ENCODE data around the gene ALPK3.

DNA sequence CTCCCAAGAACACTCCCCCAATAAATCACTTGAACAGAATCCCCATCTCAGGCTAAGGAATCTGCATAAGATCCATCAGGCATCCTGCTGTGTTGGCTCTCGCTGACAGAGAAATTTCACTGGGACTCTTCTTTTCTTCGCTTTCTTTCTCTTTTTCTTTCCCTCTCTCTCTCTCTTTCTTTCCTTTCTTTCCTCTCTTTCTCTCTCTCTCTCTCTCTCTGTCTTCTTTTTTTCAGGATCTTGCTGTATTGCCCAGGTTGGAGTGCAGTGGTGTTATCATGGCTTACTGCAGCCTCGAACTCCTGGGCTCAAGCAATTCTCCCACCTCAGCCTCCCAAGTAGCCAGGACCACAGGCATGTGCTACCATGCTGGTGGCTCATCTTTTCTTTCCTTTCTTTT, 62.9 kb downstream of the ALPK3 start:
- TF ChIP-seq POLR2A (IDR thresholded peaks at IDR 0.05; ENCODE audit: low read depth, low read length) (no peak), MYC (IDR thresholded peaks at IDR 0.05; ENCODE audit: low read depth, low read length) (no peak), CTCF (IDR thresholded peaks at IDR 0.05; ENCODE audit: extremely low read depth in 1 of 2, insufficient read depth in 1 of 2, low read depth in 1 of 2, low read length in 2 of 2) (no peak), POLR2AphosphoS5 (IDR thresholded peaks at IDR 0.05; ENCODE audit: insufficient read depth, low read depth, low read length) (no peak), EZH2 (IDR thresholded peaks at IDR 0.05; ENCODE audit: borderline replicate concordance, low read depth, low read length, severe bottlenecking) (no peak), JUN (IDR thresholded peaks at IDR 0.05; ENCODE audit: borderline replicate concordance, insufficient read depth, insufficient read length, low read depth) (no peak), FOS (IDR thresholded peaks at IDR 0.05; ENCODE audit: borderline replicate concordance, insufficient read depth, low read length) (no peak), MAX (IDR thresholded peaks at IDR 0.05; ENCODE audit: insufficient read depth, insufficient read length) (no peak)

All from endothelial cell of umbilical vein (primary cell).